DOHH2 (cell line): ENCODE measurements around the gene FCHSD2.

Experiments used
- EZH2phosphoT487 ChIP-seq: fragments of 200-600 bp; sonication (generic); IDR thresholded peaks from 2 replicates; pipeline ENCODE4 v1.6.1; 2017; ENCODE audit warnings: borderline replicate concordance, mild to moderate bottlenecking, antibody characterized with exemption, low read length, moderate library complexity, mixed read lengths
- TF ChIP-seq, protein P1 (sequence below): fragments of 200-600 bp; sonication (generic); IDR thresholded peaks from one replicate; pipeline ENCODE4 v1.5.1; 2014; ENCODE audit warnings: antibody characterized with exemption, mild to moderate bottlenecking, low read depth, low read length; ENCODE audit not compliant: poor library complexity, severe bottlenecking

DNA sequence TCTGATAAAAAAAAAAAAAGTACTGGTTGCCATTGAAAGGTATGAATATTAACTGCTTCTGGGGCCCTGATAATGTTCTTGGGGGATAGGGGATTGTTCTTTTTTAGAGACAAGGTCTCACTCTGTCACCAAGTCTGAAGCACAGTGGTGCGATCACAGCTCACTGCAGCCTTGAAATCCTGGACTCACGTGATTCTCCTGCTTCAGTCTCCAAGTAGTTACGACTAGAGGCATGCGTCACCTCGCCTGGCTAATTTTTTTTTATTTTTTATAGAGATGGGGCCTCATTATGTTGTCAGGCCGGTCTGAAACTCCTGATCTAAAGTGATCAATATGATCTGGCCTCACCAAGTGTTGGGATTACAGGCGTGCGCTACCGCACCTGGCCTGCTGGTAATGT, 63.5 kb downstream of the FCHSD2 start:
- TF ChIP-seq, protein P1, sequence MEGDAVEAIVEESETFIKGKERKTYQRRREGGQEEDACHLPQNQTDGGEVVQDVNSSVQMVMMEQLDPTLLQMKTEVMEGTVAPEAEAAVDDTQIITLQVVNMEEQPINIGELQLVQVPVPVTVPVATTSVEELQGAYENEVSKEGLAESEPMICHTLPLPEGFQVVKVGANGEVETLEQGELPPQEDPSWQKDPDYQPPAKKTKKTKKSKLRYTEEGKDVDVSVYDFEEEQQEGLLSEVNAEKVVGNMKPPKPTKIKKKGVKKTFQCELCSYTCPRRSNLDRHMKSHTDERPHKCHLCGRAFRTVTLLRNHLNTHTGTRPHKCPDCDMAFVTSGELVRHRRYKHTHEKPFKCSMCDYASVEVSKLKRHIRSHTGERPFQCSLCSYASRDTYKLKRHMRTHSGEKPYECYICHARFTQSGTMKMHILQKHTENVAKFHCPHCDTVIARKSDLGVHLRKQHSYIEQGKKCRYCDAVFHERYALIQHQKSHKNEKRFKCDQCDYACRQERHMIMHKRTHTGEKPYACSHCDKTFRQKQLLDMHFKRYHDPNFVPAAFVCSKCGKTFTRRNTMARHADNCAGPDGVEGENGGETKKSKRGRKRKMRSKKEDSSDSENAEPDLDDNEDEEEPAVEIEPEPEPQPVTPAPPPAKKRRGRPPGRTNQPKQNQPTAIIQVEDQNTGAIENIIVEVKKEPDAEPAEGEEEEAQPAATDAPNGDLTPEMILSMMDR, result no peak
- no peak for TF ChIP-seq EZH2phosphoT487
